K562 (cell line): ENCODE measurements around the gene EML5. TPM values are rescaled to one million over a fixed set of nuclear protein-coding genes. Genes with fewer than 3 reads are reported as not detected.

Source experiments
- GATAD2B ChIP-seq: fragments of 450-650 bp; IDR thresholded peaks from 2 replicates; pipeline ENCODE4 v1.6.1; 2017; ENCODE audit warnings: mild to moderate bottlenecking, borderline replicate concordance
- KDM4B ChIP-seq, 2 experiments: fragments of 450-650 bp in 1 of 2; sonication (generic) in 1 of 2; IDR thresholded peaks; 2 replicates each; pipeline ENCODE4 v1.6.1; 2016 to 2017; ENCODE audit warnings: borderline replicate concordance in 2 of 2, antibody characterized with exemption in 1 of 2, low read depth in 1 of 2, mild to moderate bottlenecking in 1 of 2
- MECOM ChIP-seq: fragments of 250-450 bp; sonication (Bioruptor Pico); IDR thresholded peaks from 2 replicates; pipeline ENCODE4 v1.8.0; 2022; ENCODE audit warnings: inconsistent platforms
- NCOA2 ChIP-seq, 2 experiments: fragments of 450-650 bp; IDR thresholded peaks; 2 replicates each; pipeline ENCODE4 v1.6.1; 2018; ENCODE audit warnings: mild to moderate bottlenecking in 2 of 2, moderate library complexity in 1 of 2; ENCODE audit not compliant: partially characterized antibody in 2 of 2
- SRF ChIP-seq, 2 experiments: fragments of 250-450, 450-650 bp in 1 of 2; sonication (Bioruptor Pico) in 1 of 2; sonication (generic) in 1 of 2; formaldehyde crosslinking; IDR thresholded peaks; 2 replicates each; pipeline versions ENCODE4 v1.5.0 to v1.5.1; 2020 to 2022; ENCODE audit warnings: mild to moderate bottlenecking in 1 of 2, missing genetic modification reagents in 1 of 2
- ZBTB7A ChIP-seq: IDR thresholded peaks from 2 replicates; pipeline ENCODE4 v1.6.1; 2011; ENCODE audit warnings: low read depth, mild to moderate bottlenecking, low read length, moderate library complexity, borderline replicate concordance; ENCODE audit not compliant: control insufficient read depth
- ZEB2 ChIP-seq: fragments of 450-650 bp; IDR thresholded peaks from 2 replicates; pipeline ENCODE4 v1.6.1; 2016
- polyA plus RNA-seq, 8 experiments: library from polyadenylated mRNA; depleted of rRNA in 4 of 8; stranded (reverse) in 5 of 8; unstranded in 3 of 8; fragments of >200 nt; fragmentation: Nextera tagmentation in 2 of 8; fragmentation: Illumina TruSeq in 1 of 8; extraction: Ambion mirVana in 2 of 8; extraction: Trizol in 1 of 8; gene quantifications; 2 replicates each; pipeline versions ENCODE4 v1.2.1 to v1.2.3, GENCODE V29; 2011 to 2014; ENCODE audit warnings: inconsistent platforms in 1 of 8, missing spikeins in 1 of 8
- total RNA-seq, 7 experiments: library from RNA; depleted of rRNA in 6 of 7; stranded (reverse); fragments of >200 nt in 6 of 7; fragmentation: Illumina TruSeq in 2 of 7; extraction: Trizol in 2 of 7; gene quantifications; 2 replicates each; pipeline versions ENCODE4 v1.2.1 to v1.2.3, GENCODE V29; 2011 to 2021; ENCODE audit warnings: low replicate concordance in 1 of 7
- TF ChIP-seq, protein P1 (sequence below), 2 experiments: fragments of 450-650 bp; conservative IDR thresholded peaks; 2 replicates each; pipeline ENCODE4 v1.6.1; 2017; ENCODE audit warnings: mild to moderate bottlenecking in 2 of 2, moderate library complexity in 2 of 2
- TF ChIP-seq, protein P2 (sequence below), 3 experiments: fragments of 200-800 bp in 1 of 3; fragments of 250-450 bp in 1 of 3; fragments of 450-650 bp in 1 of 3; sonication (Bioruptor Pico) in 1 of 3; sonication (Bioruptor generic) in 1 of 3; formaldehyde crosslinking in 1 of 3; IDR thresholded peaks; 2 replicates each; pipeline versions ENCODE4 v1.6.1 to v1.8.0; 2016 to 2022; ENCODE audit warnings: mild to moderate bottlenecking in 2 of 3, missing genetic modification characterization in 2 of 3, missing compliant biosample characterization in 1 of 3, moderate library complexity in 1 of 3
- TF ChIP-seq, protein P3 (sequence below), 2 experiments: fragments of 450-650 bp; IDR thresholded peaks; 2 replicates each; pipeline ENCODE4 v1.6.1; 2018; ENCODE audit warnings: mild to moderate bottlenecking in 2 of 2, low read depth in 1 of 2; ENCODE audit not compliant: partially characterized antibody in 2 of 2

EML5 gene
- total and polyA plus RNA-seq, 9 of the 15 experiments (the other 6 are each of a cell fraction or from before 2014, with no cell fraction given), result 0.06 to 0.34 (median 0.22) TPM

DNA sequence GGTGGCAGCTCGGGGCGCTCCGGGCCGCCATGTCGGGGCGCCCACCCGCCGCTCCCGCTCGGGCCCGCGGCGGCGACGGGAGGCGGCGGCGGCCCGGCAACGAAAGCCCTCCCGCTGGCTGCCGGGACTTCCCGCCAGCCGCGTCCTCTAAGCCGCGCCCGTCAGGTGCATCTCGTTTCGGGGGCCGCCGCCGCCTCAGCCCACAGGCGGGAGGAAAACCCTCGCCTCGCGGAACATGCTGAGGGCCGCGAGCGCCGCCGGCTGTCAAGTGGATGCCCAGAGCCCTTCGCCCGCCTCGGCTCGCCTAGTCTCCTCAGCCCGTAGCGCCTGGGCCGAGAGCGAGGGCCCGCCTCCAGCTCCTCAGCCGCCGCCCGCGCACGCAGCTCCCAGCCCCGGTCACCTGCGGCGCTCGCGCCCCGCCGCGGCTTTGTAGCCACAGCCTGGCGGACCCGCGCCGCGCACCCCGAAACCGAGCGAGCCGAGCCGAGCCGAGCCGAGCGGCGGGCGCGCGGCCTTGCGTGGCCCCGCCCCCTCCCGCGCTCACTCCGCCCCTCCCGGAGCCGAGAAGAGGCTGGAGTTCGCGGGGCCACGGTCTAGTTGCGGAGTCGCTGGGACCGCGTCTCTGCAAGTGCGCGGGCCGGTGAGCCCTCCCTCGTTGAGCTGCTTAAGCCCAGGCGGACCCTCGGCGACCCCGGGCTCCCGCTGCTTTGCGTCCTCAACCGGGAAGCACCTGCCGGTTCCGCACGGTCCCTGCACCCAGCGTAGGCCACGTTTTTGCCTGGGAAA, at the start of gene EML5 (continued):
- TF ChIP-seq ZEB2, result no peak
- no peak for TF ChIP-seq SRF (CRISPR knock-in tag; IDR thresholded peaks at IDR 0.05)
- peak; percentile 37; the same call in 1 of the 2 replicates for TF ChIP-seq ZBTB7A
- TF ChIP-seq, protein P1, sequence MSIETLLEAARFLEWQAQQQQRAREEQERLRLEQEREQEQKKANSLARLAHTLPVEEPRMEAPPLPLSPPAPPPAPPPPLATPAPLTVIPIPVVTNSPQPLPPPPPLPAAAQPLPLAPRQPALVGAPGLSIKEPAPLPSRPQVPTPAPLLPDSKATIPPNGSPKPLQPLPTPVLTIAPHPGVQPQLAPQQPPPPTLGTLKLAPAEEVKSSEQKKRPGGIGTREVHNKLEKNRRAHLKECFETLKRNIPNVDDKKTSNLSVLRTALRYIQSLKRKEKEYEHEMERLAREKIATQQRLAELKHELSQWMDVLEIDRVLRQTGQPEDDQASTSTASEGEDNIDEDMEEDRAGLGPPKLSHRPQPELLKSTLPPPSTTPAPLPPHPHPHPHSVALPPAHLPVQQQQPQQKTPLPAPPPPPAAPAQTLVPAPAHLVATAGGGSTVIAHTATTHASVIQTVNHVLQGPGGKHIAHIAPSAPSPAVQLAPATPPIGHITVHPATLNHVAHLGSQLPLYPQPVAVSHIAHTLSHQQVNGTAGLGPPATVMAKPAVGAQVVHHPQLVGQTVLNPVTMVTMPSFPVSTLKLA (conservative IDR thresholded peaks at IDR 0.05), result no peak
- TF ChIP-seq, protein P2, sequence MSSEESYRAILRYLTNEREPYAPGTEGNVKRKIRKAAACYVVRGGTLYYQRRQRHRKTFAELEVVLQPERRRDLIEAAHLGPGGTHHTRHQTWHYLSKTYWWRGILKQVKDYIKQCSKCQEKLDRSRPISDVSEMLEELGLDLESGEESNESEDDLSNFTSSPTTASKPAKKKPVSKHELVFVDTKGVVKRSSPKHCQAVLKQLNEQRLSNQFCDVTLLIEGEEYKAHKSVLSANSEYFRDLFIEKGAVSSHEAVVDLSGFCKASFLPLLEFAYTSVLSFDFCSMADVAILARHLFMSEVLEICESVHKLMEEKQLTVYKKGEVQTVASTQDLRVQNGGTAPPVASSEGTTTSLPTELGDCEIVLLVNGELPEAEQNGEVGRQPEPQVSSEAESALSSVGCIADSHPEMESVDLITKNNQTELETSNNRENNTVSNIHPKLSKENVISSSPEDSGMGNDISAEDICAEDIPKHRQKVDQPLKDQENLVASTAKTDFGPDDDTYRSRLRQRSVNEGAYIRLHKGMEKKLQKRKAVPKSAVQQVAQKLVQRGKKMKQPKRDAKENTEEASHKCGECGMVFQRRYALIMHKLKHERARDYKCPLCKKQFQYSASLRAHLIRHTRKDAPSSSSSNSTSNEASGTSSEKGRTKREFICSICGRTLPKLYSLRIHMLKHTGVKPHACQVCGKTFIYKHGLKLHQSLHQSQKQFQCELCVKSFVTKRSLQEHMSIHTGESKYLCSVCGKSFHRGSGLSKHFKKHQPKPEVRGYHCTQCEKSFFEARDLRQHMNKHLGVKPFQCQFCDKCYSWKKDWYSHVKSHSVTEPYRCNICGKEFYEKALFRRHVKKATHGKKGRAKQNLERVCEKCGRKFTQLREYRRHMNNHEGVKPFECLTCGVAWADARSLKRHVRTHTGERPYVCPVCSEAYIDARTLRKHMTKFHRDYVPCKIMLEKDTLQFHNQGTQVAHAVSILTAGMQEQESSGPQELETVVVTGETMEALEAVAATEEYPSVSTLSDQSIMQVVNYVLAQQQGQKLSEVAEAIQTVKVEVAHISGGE (CRISPR knock-in tag; IDR thresholded peaks at IDR 0.05), result 0 out of 6 replicates have a peak, but pooled peaks of 1 of the 3 experiments have one; percentile 45
- TF ChIP-seq GATAD2B, result peak; percentile 48; the same call in 1 of the 2 replicates
- no peak for TF ChIP-seq KDM4B (IDR thresholded peaks at IDR 0.05; ENCODE audit: borderline replicate concordance in 2 of 2, low read depth in 1 of 2)
- no peak for TF ChIP-seq NCOA2 (IDR thresholded peaks at IDR 0.05; ENCODE audit: partially characterized antibody in 2 of 2)
- TF ChIP-seq, protein P3, sequence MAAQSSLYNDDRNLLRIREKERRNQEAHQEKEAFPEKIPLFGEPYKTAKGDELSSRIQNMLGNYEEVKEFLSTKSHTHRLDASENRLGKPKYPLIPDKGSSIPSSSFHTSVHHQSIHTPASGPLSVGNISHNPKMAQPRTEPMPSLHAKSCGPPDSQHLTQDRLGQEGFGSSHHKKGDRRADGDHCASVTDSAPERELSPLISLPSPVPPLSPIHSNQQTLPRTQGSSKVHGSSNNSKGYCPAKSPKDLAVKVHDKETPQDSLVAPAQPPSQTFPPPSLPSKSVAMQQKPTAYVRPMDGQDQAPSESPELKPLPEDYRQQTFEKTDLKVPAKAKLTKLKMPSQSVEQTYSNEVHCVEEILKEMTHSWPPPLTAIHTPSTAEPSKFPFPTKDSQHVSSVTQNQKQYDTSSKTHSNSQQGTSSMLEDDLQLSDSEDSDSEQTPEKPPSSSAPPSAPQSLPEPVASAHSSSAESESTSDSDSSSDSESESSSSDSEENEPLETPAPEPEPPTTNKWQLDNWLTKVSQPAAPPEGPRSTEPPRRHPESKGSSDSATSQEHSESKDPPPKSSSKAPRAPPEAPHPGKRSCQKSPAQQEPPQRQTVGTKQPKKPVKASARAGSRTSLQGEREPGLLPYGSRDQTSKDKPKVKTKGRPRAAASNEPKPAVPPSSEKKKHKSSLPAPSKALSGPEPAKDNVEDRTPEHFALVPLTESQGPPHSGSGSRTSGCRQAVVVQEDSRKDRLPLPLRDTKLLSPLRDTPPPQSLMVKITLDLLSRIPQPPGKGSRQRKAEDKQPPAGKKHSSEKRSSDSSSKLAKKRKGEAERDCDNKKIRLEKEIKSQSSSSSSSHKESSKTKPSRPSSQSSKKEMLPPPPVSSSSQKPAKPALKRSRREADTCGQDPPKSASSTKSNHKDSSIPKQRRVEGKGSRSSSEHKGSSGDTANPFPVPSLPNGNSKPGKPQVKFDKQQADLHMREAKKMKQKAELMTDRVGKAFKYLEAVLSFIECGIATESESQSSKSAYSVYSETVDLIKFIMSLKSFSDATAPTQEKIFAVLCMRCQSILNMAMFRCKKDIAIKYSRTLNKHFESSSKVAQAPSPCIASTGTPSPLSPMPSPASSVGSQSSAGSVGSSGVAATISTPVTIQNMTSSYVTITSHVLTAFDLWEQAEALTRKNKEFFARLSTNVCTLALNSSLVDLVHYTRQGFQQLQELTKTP (IDR thresholded peaks at IDR 0.05; ENCODE audit: low read depth in 1 of 2, partially characterized antibody in 2 of 2), result no peak
- no peak for TF ChIP-seq MECOM (CRISPR knock-in tag)
